ENCODE data around the gene FUT9. TPM values are rescaled to one million over a fixed set of nuclear protein-coding genes. Genes with fewer than 3 reads are reported as not detected.
"Not testable (repeated sequence)": the region's sequence is repeated elsewhere in the genome, so short reads cannot be mapped to it uniquely, and the experiment has no call there.

Gene FUT9
- polyA plus RNA-seq, 4 donors = under 0.01 TPM; not detected in 3

DNA sequence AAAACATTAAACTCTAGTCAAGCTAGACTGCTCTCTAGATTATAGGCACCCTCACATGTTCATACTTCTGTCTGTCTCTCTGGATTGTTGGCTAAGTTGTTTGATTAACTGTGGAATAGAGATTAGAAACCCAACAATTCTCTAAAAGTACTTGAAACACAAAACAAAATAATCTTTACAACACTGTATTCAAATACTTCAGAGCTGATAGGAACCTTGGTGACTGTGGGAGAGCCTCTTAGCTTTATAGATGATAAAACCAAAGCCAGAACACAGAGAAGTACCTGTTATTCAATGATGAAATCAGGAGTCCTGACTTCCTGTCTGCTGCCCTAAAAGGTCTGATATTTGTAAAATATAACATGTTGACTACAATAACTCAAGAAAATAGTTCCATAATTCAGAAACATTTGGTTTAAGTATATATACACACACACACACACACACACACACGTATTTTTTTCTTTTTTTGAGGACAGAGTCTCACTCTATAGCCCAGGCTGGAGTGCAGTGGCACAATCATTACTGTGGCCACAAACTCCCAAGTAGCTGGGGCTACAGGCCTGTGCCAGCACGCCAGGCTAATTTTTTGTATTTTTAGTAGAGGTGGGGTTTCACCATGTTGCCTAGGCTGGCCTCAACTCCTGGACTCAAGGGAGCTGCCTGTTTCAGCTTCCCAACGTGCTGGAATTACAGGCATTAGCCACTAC, 222.0 kb downstream of the FUT9 start:
- Histone ChIP-seq H3K27me3 (ENCODE audit: control insufficient read depth in 3 of 3, insufficient read depth in 3 of 3, low read length in 3 of 3) (no peaks in the 10 kb centered on the region), H3K27ac (ENCODE audit: low read depth in 1 of 3, low read length in 2 of 3) (no peak overlapping the region), H3K4me3 (ENCODE audit: low read depth in 1 of 3, low read length in 3 of 3) (no peak overlapping the region), H3K36me3 (ENCODE audit: control insufficient read depth in 3 of 3, insufficient read depth in 2 of 3, low read depth in 1 of 3, low read length in 3 of 3) (no peaks in the 10 kb centered on the region), H3K9me3 (ENCODE audit: control insufficient read depth in 2 of 2, insufficient read depth in 1 of 2, low read depth in 1 of 2, low read length in 1 of 2) (no peaks in the 10 kb centered on the region), H3K4me1 (ENCODE audit: control insufficient read depth in 3 of 3, insufficient read depth in 2 of 3, low read depth in 1 of 3, low read length in 2 of 3) (no peaks in the 10 kb centered on the region)
- 35 to 56% (median 46%) methylated on average over 3 of the region's 3 CpGs for WGBS, 3 donors
- no peak for FAIRE-seq
- DNase-seq = no peak

DNA sequence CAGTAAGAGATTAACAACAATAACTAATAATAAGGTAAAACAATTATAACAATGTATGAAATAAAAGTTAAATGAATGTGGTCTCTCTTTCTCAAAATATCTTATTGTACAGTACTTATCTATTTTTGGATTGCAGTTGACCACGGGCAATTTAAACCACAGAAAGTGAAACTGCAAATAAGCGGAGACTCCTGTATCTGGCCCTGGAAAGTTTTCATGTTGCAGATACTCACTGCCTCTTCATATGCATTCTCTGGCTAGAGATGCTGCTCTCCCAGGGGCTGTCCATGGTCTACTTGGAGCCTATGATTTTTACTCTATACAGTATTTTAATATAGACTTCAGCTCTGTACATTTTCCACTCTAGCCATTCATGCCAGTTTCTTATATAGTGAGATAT, 230.8 kb downstream of the FUT9 start:
- H3K4me1 ChIP-seq (ENCODE audit: control insufficient read depth in 3 of 3, insufficient read depth in 2 of 3, low read depth in 1 of 3, low read length in 2 of 3) = no peaks in the 10 kb centered on the region
- no peaks in the 10 kb centered on the region for H3K27me3 ChIP-seq (ENCODE audit: control insufficient read depth in 3 of 3, insufficient read depth in 3 of 3, low read length in 3 of 3)
- no peak overlapping the region for H3K27ac ChIP-seq (ENCODE audit: low read depth in 1 of 3, low read length in 2 of 3)
- no peaks in the 10 kb centered on the region for H3K9me3 ChIP-seq (ENCODE audit: control insufficient read depth in 2 of 2, insufficient read depth in 1 of 2, low read depth in 1 of 2, low read length in 1 of 2)
- no peaks in the 10 kb centered on the region for H3K36me3 ChIP-seq (ENCODE audit: control insufficient read depth in 3 of 3, insufficient read depth in 2 of 3, low read depth in 1 of 3, low read length in 3 of 3)
- DNase-seq = no peak
- WGBS, 3 donors = 22 to 42% (median 36%) methylated on average over 2 of the region's 2 CpGs
- no peak overlapping the region for H3K4me3 ChIP-seq (ENCODE audit: low read depth in 1 of 3, low read length in 3 of 3)
- no peak for FAIRE-seq

DNA sequence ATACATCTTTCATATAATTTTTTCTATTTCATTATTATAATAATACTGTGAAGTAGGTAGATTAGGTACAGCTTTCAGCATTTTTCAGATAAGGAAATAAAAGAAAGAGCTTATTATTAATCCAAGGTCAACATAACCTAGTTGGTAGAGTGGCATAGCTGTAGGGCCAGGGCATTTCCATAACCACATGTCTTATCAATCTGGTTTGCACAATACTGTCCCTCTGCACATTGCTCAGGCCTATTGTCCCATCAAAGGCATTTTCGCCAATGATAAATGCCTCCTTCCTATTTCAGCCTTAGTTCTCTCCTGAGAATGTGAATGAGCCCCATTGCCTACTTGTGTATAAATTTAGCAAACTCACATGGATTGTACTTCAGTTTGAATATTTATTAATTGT, 234.0 kb downstream of the FUT9 start:
- Histone ChIP-seq H3K4me3 (ENCODE audit: low read depth in 1 of 3, low read length in 3 of 3) (no peak overlapping the region), H3K4me1 (ENCODE audit: control insufficient read depth in 3 of 3, insufficient read depth in 2 of 3, low read depth in 1 of 3, low read length in 2 of 3) (no peaks in the 10 kb centered on the region), H3K27me3 (ENCODE audit: control insufficient read depth in 3 of 3, insufficient read depth in 3 of 3, low read length in 3 of 3) (no peaks in the 10 kb centered on the region), H3K36me3 (ENCODE audit: control insufficient read depth in 3 of 3, insufficient read depth in 2 of 3, low read depth in 1 of 3, low read length in 3 of 3) (no peaks in the 10 kb centered on the region), H3K9me3 (ENCODE audit: control insufficient read depth in 2 of 2, insufficient read depth in 1 of 2, low read depth in 1 of 2, low read length in 1 of 2) (no peaks in the 10 kb centered on the region), H3K27ac (ENCODE audit: low read depth in 1 of 3, low read length in 2 of 3) (no peak overlapping the region)
- no peak for DNase-seq
- no peak for FAIRE-seq
- 75 to 83% (median 81%) methylated on average over 1 of the region's 1 CpG for WGBS, 3 donors

GRCh38 chr6:96257751-96258150, 242.0 kb downstream of the FUT9 start:
- no peaks in the 10 kb centered on the region for H3K9me3 ChIP-seq (ENCODE audit: control insufficient read depth in 2 of 2, insufficient read depth in 1 of 2, low read depth in 1 of 2, low read length in 1 of 2)
- H3K27me3 ChIP-seq (ENCODE audit: control insufficient read depth in 3 of 3, insufficient read depth in 3 of 3, low read length in 3 of 3) = no peaks in the 10 kb centered on the region
- DNase-seq (no peak), FAIRE-seq (no peak)
- H3K36me3 ChIP-seq (ENCODE audit: control insufficient read depth in 3 of 3, insufficient read depth in 2 of 3, low read depth in 1 of 3, low read length in 3 of 3) = no peaks in the 10 kb centered on the region
- H3K27ac ChIP-seq (ENCODE audit: low read depth in 1 of 3, low read length in 2 of 3) = no peak overlapping the region
- H3K4me3 ChIP-seq (ENCODE audit: low read depth in 1 of 3, low read length in 3 of 3) = no peak overlapping the region
- no peaks in the 10 kb centered on the region for H3K4me1 ChIP-seq (ENCODE audit: control insufficient read depth in 3 of 3, insufficient read depth in 2 of 3, low read depth in 1 of 3, low read length in 2 of 3)
- WGBS, 3 donors = 77 to 87% (median 81%) methylated on average over 1 of the region's 1 CpG

DNA sequence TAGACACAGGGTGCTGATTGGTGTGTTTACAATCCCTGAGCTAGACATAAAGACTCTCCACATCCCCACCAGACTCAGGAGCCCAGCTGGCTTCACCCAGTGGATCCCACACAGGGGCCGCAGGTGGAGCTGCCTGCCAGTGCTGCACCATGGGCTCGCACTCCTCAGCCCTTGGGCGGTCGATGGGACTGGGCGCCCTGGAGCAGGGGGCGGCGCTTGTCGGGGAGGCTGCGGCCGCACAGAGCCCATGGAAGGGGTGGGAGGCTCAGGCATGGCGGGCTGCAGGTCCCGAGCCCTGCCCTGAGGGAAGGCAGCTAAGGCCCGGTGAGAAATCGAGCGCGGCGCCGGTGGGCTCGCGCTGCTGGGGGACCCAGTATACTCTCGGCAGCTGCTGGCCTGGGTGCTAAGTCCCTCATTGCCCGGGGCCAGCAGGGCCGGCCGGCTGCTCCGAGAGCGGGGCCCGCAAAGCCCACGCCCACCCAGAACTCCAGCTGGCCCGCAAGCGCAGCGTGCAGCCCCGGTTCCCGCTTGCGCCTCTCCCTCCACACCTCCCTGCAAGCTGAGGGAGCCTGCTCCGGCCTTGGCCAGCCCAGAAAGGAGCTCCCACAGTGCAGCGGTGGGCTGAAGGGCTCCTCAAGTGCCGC, 245.1 kb downstream of the FUT9 start:
- not testable (repeated sequence) for H3K4me3 ChIP-seq (ENCODE audit: low read depth in 1 of 3, low read length in 3 of 3); H3K27me3 ChIP-seq (ENCODE audit: control insufficient read depth in 3 of 3, insufficient read depth in 3 of 3, low read length in 3 of 3); FAIRE-seq; H3K4me1 ChIP-seq (ENCODE audit: control insufficient read depth in 3 of 3, insufficient read depth in 2 of 3, low read depth in 1 of 3, low read length in 2 of 3); H3K27ac ChIP-seq (ENCODE audit: low read depth in 1 of 3, low read length in 2 of 3); DNase-seq; H3K36me3 ChIP-seq (ENCODE audit: control insufficient read depth in 3 of 3, insufficient read depth in 2 of 3, low read depth in 1 of 3, low read length in 3 of 3); H3K9me3 ChIP-seq (ENCODE audit: control insufficient read depth in 2 of 2, insufficient read depth in 1 of 2, low read depth in 1 of 2, low read length in 1 of 2)
- 91 to 95% (median 94%) methylated on average over 24 to 37 of the region's 37 CpGs for whole genome bisulfite sequencing, 3 donors
